GM18868 (cell line): ENCODE data around the gene PGGT1B.

Experiments
- ATAC-seq: cut with Tn5 transposase; IDR thresholded peaks from one replicate; pipeline ENCODE4 v1.9.1; 2021; ENCODE audit warnings: mild to moderate bottlenecking, moderate library complexity; ENCODE audit not compliant: unreplicated experiment

Gene PGGT1B

DNA sequence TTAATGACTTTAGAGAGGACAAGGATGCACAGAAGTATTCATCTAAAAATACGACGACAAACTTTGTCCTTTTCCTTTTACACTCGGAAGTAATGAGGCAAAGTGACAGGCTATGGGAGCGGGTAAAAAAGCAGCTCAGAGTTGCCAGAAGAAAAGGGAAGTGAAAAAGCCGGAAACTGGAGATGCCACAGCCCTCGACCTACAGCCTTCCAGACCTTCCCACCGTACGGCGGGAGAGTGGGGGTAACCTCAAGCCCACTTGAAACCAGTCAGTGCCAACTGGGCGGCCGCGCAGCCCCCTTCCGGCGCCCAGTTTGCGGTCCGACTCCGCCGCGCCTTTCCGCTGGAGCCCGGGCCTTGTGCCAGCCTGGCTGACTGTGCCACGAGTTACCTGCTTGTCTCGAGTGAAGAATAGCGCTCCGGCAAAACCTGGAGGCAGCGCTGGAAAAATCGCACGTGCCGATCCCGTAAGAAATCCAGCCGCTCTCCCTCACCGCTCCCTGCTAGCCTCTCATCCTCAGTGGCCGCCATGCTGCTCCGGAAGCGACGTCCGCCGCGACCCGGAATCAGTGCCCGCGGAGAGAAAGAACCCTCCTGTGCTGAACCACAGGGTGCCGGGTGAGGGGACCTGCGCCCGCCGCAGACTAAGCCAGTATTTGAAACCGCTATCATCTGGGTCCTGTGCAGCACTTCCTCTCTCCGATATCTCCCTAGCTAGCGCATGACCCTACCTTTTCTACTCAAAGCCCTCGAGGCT, at the start of gene PGGT1B:
TSS of gene PGGT1B (minus strand) at position 557 of the 757 bp plus-strand sequence. CDS start at position 531, 26 bp downstream.
- ATAC-seq, result peak; percentile 90

DNA sequence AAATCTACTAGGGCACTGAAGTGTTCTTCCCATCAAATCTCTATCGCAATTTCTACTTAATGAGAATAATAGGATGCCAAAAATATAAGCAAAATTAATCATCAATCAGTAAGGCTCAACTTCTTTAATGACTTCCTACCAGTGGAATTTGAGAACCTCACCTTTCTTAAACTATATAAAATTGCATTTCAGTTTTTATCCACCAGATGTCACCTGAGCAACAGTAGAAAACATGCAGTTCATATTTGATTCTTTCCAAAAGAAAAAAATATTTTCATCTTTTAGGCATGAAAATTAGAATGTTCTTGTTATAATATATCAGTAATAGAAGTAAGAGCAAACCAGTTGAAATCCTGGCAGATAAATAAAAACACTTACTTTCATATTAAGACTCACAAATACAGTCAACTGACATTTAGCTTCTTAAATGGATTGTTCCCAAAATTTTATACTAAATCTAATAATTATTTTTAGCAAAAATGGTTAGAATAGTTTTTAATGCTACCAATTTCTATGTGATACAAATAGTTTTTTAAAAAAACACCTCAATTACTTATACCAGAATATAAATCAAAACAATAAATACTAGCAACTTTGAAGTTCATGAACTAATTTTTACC, 47.2 kb upstream of the PGGT1B start:
- no peak for ATAC-seq

- no peak for ATAC-seq
Observed at GRCh38 chr5:115308815-115309214, 46.1 kb upstream of the PGGT1B start.

GRCh38 chr5:115306011-115306536, 43.4 kb upstream of the PGGT1B start:
- no peak for ATAC-seq

DNA sequence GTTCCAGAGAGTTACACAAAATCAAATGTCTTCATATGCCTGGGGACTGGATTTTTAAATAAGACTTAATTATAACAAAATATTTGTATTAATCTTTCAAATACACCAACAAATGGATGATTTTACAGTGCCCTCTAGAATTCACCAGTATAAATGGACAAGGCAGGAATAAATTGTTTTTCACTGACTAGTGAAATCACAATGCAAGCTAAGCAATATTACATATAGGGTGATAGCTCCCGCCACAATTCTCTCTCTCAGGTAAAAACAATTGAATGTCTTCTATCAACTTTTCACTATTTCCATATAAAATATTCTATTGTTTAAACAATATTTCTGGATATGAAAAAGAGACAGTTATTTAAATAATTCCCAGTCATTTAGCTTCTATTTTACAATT, 41.8 kb upstream of the PGGT1B start:
- no peak for ATAC-seq

DNA sequence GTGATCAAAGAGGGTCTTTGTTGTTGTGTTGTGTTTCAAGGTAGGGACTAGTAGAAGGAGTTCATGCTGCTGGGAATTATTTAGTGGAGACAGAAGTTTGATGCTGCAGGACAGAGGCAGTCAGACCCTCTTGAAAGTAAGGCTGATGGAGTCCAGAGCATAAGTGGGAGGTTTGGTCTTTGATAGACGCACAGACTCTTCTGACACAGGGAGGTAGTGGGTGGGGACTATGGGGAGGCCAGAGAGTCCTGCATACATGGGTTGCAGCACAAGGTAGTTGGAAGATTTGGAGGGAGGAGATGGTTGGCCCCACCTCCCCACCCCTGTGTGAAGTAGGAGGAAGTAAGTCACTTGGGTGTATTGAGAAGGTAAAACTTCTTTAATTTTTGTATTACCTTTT, 36.1 kb upstream of the PGGT1B start:
- no peak for ATAC-seq

DNA sequence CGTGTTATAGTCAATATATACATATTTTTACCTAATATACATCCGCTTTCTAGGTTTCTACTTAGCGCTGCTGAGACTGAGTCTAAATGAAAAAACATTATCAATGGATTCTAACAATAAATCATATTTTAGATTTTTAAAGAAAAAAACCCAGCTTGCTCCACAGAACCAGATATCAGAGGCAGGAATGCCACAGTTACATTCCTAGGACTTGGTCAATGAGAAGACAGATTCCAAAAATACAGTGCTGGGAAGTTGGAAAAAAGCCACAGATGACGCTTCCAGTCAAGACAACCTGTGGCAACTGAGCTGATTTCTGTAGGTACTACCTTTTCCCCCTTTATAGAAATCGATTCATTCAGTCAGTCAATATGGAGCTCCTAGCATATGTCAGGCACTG, 34.4 kb upstream of the PGGT1B start:
- no peak for ATAC-seq

GRCh38 chr5:115296124-115297022, 33.7 kb upstream of the PGGT1B start, which contains the start of gene CCDC112:
Gene CCDC112, minus strand, starts transcription at chr5:115296654. Its CDS starts 111 bp downstream, at chr5:115296543.
- ATAC-seq, result peak; percentile 83

- ATAC-seq, result no peak
Observed at GRCh38 chr5:115295777-115296123, 33.1 kb upstream of the PGGT1B start.

GRCh38 chr5:115291397-115291796, 28.7 kb upstream of the PGGT1B start:
- ATAC-seq, result no peak

DNA sequence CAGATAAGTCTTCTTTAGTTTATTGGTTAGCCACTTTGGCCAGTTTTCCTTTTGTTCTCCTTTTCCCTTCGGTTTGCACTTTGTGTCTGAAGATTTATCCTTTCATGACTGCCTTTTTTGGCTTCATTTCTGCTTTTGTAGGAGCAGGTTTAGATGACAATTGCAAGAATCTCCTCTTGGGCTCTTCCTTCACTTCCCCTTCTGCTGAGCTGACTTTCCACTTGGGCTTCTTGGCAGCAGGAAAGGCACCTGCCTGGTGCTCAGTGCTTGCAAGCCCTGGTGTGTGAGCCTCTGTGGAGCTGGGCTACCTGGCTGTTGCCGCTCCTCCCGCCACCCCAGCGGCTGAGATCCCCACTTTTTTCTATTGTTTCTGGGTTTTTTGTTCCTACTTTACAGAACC, 26.4 kb upstream of the PGGT1B start:
- ATAC-seq, result no peak

GRCh38 chr5:115284021-115284420, 21.3 kb upstream of the PGGT1B start:
- no peak for ATAC-seq

GRCh38 chr5:115282131-115282530, 19.5 kb upstream of the PGGT1B start:
- no peak for ATAC-seq

GRCh38 chr5:115274584-115274983, 11.9 kb upstream of the PGGT1B start:
- ATAC-seq, result no peak

- ATAC-seq, result no peak
Observed at GRCh38 chr5:115272297-115272958, 9.8 kb upstream of the PGGT1B start.

DNA sequence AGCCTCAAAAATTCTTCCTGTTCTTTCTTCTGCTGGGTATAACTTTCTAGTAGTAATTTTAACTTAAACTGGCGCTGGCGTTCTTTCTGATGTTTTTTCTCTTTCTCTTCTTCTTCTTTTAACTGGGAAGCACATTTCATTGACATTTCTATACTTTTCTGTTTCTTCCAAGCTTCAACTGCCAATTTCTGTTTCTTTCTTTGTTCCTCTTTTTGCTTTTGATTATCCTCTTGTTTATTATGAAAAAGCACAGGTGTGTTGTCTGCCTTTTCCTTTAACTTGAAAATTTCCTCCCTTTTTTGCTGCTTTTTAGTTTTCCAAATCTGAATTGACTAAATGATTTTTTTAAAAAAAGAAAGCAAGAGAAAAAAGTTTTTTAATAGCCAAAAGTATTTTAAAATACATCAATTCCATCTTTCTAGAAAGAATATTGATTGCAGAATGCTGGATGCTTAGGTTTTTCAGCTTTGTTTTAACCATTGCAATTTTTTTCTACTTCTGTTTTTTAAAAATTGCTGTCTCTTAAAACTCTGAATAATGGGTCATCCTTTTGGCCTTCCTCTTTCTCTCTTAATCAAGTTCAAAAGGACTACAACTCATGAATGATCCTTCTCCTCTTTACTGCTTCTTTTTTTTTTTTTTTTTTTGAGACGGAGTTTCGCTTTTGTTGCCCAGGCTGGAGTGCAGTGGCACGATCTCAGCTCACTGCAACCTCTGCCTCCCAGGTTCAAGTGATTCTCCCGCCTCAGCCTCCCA, 8.8 kb upstream of the PGGT1B start:
- no peak for ATAC-seq

- ATAC-seq, result no peak
Observed at GRCh38 chr5:115267617-115268016, 4.9 kb upstream of the PGGT1B start.

DNA sequence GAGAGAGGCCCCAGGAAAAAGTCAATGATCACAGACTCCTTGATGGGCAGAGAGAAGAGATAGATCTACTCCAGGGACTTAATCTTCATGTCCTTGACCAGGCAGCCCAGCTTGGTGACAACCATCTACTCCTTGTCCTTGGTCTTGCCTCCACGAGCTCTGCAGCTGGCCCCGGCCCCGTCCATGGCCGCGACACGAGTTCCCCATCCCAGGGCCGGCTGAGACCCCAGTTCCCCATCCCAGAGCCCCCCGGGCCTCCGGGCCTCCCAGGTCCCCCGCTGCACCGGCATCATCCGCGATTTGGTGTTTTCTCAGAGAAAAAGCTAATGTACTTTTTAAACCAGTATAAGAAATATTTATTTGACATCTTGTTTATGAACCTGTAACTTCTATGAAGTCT, 2.5 kb upstream of the PGGT1B start:
- no peak for ATAC-seq

- no peak for ATAC-seq
Observed at GRCh38 chr5:115264786-115265185, 2.1 kb upstream of the PGGT1B start.

- ATAC-seq, result no peak
Observed at GRCh38 chr5:115263078-115263380, 352 bp upstream of the PGGT1B start.
